ENCODE results near the gene TMEM238L. TPM values are rescaled to one million over a fixed set of nuclear protein-coding genes. Genes with fewer than 3 reads are reported as not detected.

The TMEM238L gene
- total RNA-seq, 1 donor from 2014 or later = not detected

- Histone ChIP-seq H3K79me2 (ENCODE audit: low read depth) (no peaks in the 10 kb centered on the region), H3K27me3 (no peaks in the 10 kb centered on the region), H3K27ac (no peak overlapping the region), H3K36me3 (no peaks in the 10 kb centered on the region), H3K4me1 (peaks cover 7% of the 10 kb centered on the region), H4K20me1 (ENCODE audit: low read depth) (peaks cover 9% of the 10 kb centered on the region), H3K9me3 (ENCODE audit: low read depth) (no peaks in the 10 kb centered on the region), H3F3A (ENCODE audit: low read depth) (peaks cover 10% of the 10 kb centered on the region), H3K4me3 (no peak overlapping the region), H3K4me2 (no peak overlapping the region), H2AFZ (replicated peaks) (no peak overlapping the region), H3K9ac (no peak overlapping the region)
- H3K4me1 Mint-ChIP-seq = peaks cover 16% of the 10 kb centered on the region
- H3K27ac Mint-ChIP-seq = no peak overlapping the region
- H3K4me3 Mint-ChIP-seq = no peak overlapping the region
- no peak for DNase-seq (ENCODE audit: low spot score)
- H3K9me3 Mint-ChIP-seq = peaks cover 19% of the 10 kb centered on the region
- peaks cover 17% of the 10 kb centered on the region for H3K27me3 Mint-ChIP-seq (ENCODE audit: insufficient read depth, low read depth)
- TF ChIP-seq EZH2 (IDR thresholded peaks at IDR 0.05) (no peak), CTCF (IDR thresholded peaks at IDR 0.05) (no peak), EZH2phosphoT487 (IDR thresholded peaks at IDR 0.05) (no peak)
- H3K36me3 Mint-ChIP-seq = no peaks in the 10 kb centered on the region
Measured at GRCh38 chr17:10777890-10778289, 26.0 kb downstream of the TMEM238L start.

DNA sequence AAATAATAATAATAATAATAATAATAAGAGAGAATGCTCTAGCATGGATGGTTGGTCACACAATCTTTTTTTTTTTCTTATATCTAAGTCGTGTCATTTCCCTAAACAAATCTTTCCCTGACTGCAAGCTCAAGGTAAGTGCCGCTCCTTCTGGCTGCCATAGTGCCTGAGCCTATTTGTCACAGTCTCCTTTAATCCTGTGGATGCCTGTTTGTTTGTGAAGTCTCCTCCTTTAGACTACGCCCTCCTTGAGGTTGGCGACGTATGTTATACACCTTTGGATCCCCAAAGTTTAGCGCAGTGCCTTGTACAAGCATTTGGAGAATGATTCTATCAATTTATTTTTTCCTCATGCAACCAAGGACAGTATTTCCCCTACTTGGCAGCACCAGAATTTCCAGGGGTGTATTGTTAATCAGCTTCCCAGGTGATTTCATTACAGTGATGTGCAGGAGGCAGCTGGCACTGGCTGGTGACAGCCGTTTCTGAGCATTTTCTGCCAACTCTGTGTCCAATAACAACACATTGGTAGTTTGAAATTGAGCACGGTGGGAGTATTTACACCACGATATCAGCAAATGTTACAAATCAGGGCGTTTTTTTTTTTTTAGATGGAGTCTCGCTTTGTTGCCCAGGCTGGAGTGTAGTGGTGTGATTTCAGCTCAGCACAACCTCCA lies 26.6 kb downstream of the TMEM238L start:
- H3K36me3 Mint-ChIP-seq = no peaks in the 10 kb centered on the region
- H2AFZ ChIP-seq (replicated peaks) = no peak overlapping the region
- H3K36me3 ChIP-seq = no peaks in the 10 kb centered on the region
- H3K79me2 ChIP-seq (ENCODE audit: low read depth) = no peaks in the 10 kb centered on the region
- no peak overlapping the region for H3K27ac Mint-ChIP-seq
- peaks cover 23% of the 10 kb centered on the region for H3K9me3 Mint-ChIP-seq
- peaks cover 20% of the 10 kb centered on the region for H3K27me3 Mint-ChIP-seq (ENCODE audit: insufficient read depth, low read depth)
- peaks cover 12% of the 10 kb centered on the region for H3K4me1 ChIP-seq
- H3K27ac ChIP-seq = no peak overlapping the region
- no peaks in the 10 kb centered on the region for H3K27me3 ChIP-seq
- peaks cover 16% of the 10 kb centered on the region for H3F3A ChIP-seq (ENCODE audit: low read depth)
- no peak overlapping the region for H3K4me3 Mint-ChIP-seq
- H3K9me3 ChIP-seq (ENCODE audit: low read depth) = no peaks in the 10 kb centered on the region
- no peak overlapping the region for H3K9ac ChIP-seq
- no peak for TF ChIP-seq CTCF (IDR thresholded peaks at IDR 0.05)
- no peak for TF ChIP-seq EZH2 (IDR thresholded peaks at IDR 0.05)
- no peak for TF ChIP-seq EZH2phosphoT487 (IDR thresholded peaks at IDR 0.05)
- peaks cover 21% of the 10 kb centered on the region for H3K4me1 Mint-ChIP-seq
- H3K4me3 ChIP-seq = no peak overlapping the region
- DNase-seq (ENCODE audit: low spot score) = no peak
- H4K20me1 ChIP-seq (ENCODE audit: low read depth) = peaks cover 12% of the 10 kb centered on the region
- H3K4me2 ChIP-seq = no peak overlapping the region

DNA sequence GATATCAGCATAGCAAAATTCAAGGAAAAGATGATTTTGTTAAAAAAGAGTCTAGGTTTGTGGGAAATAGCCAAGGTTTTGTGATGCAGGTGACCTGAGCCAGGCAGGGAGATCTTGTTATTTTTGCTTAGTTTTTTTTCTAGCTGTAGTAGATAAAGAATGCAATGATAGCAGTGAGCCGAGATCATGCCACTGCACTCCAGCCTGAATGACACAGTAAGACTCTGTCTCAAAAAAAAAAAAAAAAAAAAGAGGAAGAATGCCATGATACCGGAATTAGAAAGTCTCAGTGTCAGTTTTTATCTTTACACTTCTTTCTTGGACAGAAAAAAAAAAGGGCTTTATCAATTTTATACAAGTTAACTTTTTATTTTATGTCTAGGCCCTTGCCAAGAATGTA lies 27.5 kb downstream of the TMEM238L start:
- Histone ChIP-seq H3K4me1 (peaks cover 12% of the 10 kb centered on the region), H3K4me2 (no peak overlapping the region), H3K27me3 (no peaks in the 10 kb centered on the region), H3K79me2 (ENCODE audit: low read depth) (no peaks in the 10 kb centered on the region), H2AFZ (replicated peaks) (no peak overlapping the region), H4K20me1 (ENCODE audit: low read depth) (peaks cover 12% of the 10 kb centered on the region), H3K9me3 (ENCODE audit: low read depth) (no peaks in the 10 kb centered on the region), H3K27ac (no peak overlapping the region), H3F3A (ENCODE audit: low read depth) (peaks cover 19% of the 10 kb centered on the region), H3K4me3 (no peak overlapping the region), H3K9ac (no peak overlapping the region), H3K36me3 (no peaks in the 10 kb centered on the region)
- TF ChIP-seq EZH2phosphoT487 (IDR thresholded peaks at IDR 0.05) (no peak), CTCF (IDR thresholded peaks at IDR 0.05) (no peak), EZH2 (IDR thresholded peaks at IDR 0.05) (no peak)
- no peaks in the 10 kb centered on the region for H3K36me3 Mint-ChIP-seq
- peaks cover 25% of the 10 kb centered on the region for H3K27me3 Mint-ChIP-seq (ENCODE audit: insufficient read depth, low read depth)
- H3K9me3 Mint-ChIP-seq = peaks cover 28% of the 10 kb centered on the region
- H3K4me3 Mint-ChIP-seq = no peak overlapping the region
- no peak overlapping the region for H3K27ac Mint-ChIP-seq
- H3K4me1 Mint-ChIP-seq = peaks cover 26% of the 10 kb centered on the region
- DNase-seq (ENCODE audit: low spot score) = no peak

Measured in neural progenitor cell (in vitro differentiated cells).